Measurements from ENCODE around the gene COX4I2.

- TF ChIP-seq CTCF (IDR thresholded peaks at IDR 0.05) (no peak), POLR2AphosphoS5 (IDR thresholded peaks at IDR 0.05) (no peak)
Measured at GRCh38 chr20:31644701-31645100, 7.0 kb downstream of the COX4I2 start.

Measured in transverse colon (tissue), 4 donors.